GM19438 (cell line): ENCODE data around the gene GPX2.
"Not testable (repeated sequence)": the region's sequence is repeated elsewhere in the genome, so short reads cannot be mapped to it uniquely, and the experiment has no call there.

Experiments used
- ATAC-seq: cut with Tn5 transposase; IDR thresholded peaks from one replicate; pipeline ENCODE4 v1.9.1; 2021; ENCODE audit warnings: low read depth; ENCODE audit not compliant: unreplicated experiment

GPX2 gene

DNA sequence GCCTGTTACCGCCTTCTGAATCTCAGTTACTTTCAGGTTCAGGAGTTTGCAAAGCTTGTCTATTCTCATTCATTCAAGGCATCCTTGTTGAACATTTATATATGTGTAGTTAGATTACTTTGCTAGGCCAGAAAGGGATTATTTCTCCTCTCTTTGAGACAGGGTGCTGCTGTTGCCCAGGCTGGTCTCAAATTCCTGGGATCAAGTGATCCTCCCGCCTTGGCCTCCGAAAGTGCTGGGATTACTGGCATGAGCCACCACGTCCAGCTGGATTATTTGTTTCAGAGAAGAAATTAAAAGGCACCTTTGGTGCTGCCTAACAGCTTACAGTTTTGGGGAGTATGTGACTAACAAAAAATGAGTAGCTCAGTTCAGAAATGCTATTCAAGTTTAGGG, 27.5 kb downstream of the GPX2 start:
- ATAC-seq = no peak

DNA sequence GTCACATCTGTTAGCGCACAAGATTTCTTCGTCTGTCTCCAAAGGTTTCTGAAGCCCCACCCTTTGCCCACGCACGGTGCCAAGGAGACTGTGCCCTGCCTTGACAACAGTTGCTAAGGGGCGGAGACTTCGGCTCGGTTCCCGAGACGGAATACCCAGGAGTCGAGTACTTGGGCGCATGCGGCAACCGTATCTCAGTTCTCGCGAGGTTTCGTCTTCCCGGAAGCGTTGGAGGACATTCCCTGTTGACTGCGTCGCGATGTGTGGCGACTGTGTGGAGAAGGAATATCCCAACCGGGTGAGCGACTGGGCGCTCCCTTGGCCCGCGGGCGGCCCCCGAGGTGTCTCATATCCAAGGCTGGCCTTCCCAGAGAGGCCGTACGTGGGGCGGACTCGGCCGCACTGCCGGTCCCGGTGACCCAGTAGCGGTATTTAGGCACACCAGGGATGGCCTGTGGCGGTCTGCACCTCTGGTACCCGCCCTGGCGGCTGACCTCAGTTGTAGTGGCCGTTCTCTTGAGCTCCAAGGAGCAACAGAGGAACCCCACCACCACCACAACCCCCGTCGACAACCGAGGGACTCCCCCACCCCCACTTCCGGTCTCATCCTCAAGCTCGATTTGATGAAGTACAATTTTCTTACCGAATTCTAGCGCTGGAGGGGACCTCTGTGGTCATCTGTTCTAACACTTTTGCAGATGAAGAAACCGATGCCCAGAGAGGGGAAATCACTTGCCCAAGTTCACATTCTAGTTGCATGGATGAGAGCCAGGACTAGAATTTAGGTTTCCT, 28.1 kb downstream of the GPX2 start, which contains the start of gene CHURC1:
TSS of gene CHURC1 (plus strand) at position 219 of the 792 bp plus-strand sequence. CDS start at position 260, 41 bp downstream.
- ATAC-seq = peak; percentile 98

DNA sequence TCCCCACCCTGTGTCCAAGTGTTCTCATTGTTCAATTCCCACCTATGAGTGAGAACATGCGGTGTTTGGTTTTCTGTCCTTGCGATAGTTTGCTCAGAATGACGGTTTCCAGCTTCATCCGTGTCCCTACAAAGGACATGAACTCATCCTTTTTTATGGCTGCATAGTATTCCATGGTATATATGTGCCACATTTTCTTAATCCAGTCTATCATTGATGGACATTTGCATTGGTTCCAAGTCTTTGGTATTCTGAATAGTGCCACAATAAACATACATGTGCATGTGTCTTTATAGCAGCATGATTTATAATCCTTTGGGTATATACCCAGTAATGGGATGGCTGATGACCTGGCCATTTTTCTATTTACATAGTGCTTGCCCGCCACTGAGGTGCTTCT, 29.1 kb downstream of the GPX2 start:
- ATAC-seq = not testable (repeated sequence)

DNA sequence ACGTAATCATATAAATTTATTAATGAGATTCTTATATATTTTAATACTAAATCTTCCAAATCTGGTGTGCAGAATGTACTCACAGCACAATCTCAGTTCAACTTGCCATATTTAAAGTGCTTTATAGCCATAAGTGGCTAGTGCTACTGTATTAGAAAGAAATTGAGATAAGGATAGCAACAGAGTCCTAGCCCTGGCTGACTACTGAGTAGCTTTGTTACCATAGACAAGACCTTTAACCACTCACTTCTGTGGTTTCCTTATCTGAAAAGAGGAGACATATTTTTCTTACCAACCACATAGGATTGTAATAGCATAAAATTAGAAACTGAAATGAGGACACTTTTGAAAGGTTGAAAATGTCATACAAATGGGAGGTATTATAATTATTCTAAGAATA, 30.3 kb downstream of the GPX2 start:
- ATAC-seq = no peak

DNA sequence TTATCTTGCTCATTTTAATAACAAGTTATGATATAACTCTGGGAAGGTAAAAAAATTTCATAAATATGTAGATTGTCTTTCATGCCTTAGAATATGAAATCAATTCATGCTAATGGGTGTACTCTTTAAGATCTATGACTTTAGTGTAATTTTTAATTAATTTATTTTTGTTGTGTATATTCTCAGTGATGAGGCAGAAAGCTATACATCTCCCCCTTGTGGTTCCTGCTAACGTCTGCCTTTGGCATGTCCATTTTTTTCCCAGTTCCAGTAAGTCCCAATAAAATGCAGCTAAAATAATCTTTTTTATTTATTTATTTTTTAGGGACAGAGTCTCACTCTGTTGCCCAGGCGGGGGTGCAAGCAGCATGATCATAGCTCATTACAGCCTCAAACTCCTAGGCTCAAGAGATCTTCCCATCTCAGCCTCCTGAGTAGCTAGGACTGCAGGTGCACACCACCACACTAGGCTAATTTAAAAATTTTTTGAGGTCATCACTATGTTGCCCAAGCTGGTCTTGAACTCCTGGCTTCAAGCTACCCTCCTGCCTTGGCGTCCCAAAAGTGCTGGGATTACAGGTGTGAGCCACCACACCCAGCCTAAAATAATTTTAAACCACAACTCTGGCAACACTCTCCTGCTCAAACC, 31.6 kb downstream of the GPX2 start:
- ATAC-seq = no peak

DNA sequence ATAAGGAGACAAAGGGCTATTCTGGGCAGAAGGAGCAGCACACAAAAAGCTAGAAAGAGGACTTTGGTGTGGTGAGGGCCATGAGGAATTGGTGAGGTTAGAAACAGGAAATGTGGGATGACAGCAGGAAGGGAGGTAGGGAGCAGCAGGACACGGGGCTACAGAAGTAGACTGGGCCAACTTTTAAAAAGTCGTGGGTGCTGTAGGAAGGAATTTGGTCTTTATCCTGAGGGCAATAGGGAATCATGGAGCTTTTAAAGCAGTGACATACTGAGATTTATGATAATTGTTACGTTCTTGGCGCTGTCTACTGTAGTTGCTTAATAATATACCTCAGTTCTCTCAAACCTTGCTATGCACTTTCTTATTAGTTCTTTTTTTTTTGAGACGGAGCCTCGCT, 36.5 kb downstream of the GPX2 start:
- no peak for ATAC-seq

DNA sequence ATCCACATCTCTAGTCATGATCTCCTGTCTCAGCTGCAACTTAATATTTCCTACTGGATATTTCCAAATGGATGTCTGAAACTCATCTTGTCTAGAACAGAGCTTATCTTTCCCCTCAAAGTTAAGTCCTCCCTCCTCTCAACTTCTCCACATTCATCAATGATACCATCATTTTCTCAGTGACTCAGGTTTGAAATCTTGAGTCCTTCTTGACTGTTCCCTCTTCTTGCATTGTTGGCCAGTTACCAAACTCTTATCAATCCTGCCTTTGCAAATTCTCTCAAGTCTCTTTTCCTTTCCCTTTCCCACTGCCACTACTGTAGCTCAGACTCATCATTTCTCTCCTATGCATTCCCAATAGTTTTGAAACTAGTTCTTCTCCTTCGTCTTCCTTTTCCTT, 42.6 kb downstream of the GPX2 start:
- no peak for ATAC-seq

DNA sequence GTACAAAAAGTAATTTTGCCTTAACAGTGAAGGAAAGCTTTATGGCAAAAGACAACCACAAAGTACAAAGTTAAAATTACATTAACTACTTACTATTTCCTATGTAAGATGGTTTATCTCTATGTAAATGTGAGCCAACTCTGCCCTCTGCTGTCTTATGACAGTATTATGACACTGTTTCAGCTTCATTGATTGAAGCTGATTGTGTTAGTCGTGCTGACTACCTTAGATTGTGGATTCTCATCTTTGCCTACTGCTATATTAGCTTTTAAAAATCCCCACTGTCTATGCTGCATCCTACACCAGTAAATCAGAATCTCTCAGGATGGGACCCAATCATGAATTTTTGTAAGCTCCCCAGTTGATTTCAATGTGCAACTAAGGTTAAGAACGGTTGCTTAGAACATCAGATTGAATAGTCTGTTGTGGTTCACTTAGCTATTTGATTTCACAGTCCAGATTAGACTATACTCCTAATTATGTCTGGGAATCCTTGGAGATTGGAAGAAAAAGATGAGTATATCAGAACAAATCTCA, 50.6 kb downstream of the GPX2 start:
- ATAC-seq = no peak

DNA sequence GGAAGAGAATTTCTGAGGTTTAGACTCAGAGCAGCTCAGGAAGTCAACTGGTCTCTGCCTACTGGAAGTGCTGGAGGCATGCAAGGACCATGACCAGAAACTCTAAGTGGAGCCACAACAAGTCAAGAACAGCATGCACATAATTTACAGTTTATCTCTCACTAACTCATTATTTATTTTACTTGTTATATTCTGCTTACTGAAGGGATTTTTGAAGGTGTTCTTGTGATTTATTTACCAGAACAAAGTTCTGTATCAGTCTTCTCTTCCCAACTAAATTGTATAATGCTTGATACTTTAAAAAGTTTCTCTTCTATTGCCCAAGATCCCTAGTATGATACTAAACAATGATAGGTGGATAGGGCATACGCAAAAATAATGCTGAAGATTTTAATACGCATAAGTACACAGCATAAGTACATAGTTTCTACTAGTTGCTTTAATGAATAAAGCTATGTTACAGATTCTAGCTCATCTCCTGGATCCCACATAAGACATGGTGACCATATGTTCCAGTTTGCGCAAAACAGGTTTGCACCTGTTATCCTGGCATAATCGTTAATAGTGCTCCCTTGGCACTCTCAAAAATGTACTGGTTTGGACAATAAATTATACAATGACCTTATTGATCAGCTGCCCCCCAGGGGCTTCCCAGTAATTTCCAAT, 51.2 kb downstream of the GPX2 start:
- no peak for ATAC-seq

DNA sequence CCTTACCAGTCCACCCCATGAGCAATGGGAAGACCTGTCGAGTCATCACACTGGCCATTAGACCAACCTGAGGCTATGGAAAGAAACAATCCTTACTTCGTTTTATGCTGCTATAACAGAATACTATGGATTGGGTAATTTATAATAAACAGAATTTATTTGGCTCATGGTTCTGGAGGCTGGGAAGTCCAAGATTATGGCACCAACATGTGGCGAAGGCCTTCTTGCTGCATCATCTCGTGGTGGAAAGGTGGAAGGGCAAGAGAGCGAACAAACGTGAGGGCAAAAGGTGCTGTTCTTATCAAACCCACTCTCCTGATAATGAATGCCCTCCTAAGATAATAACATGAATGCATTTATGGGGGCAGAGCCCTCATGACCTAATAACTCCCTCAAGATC, 53.2 kb downstream of the GPX2 start:
- no peak for ATAC-seq
